GM23338 (cell line): ENCODE results near the gene GUCA1A. TPM values are rescaled to one million over a fixed set of nuclear protein-coding genes. Genes with fewer than 3 reads are reported as not detected.

Source experiments
- ATAC-seq: fragments of 200-7000 bp; cut with Tn5 transposase; 3 replicates; pipeline ENCODE4 v1.9.1; 2020
- DNase-seq: peaks from one replicate; pipeline ENCODE4 v3.0.0-alpha.2; 2015; ENCODE audit warnings: low spot score
- H2AFZ ChIP-seq: fragments of 200-600 bp; sonication (generic); 2 replicates; pipeline ENCODE4 v1.8.0; 2016; ENCODE audit warnings: antibody characterized with exemption, mild to moderate bottlenecking, moderate library complexity
- H3F3A ChIP-seq: fragments of 200-600 bp; sonication (generic); replicated peaks from 2 replicates; pipeline ENCODE4 v1.8.0; 2017; ENCODE audit warnings: antibody characterized with exemption, mixed run types, low read depth
- H3K27ac ChIP-seq: fragments of 200-600 bp; sonication (generic); 2 replicates; pipeline ENCODE4 v1.6.1; 2016; ENCODE audit warnings: low read depth
- H3K27me3 ChIP-seq: fragments of 200-600 bp; sonication (generic); 2 replicates; pipeline ENCODE4 v1.8.0; 2016; ENCODE audit warnings: mild to moderate bottlenecking, mixed run types, moderate library complexity; ENCODE audit not compliant: insufficient read depth
- H3K36me3 ChIP-seq: fragments of 200-600 bp; sonication (generic); 2 replicates; pipeline ENCODE4 v1.8.0; 2016; ENCODE audit warnings: mild to moderate bottlenecking; ENCODE audit not compliant: insufficient read depth
- H3K4me1 ChIP-seq: fragments of 200-600 bp; sonication (generic); 2 replicates; pipeline ENCODE4 v1.8.0; 2016; ENCODE audit warnings: mild to moderate bottlenecking, moderate library complexity; ENCODE audit not compliant: insufficient read depth
- H3K4me2 ChIP-seq: fragments of 200-600 bp; sonication (generic); 2 replicates; pipeline ENCODE4 v1.7.1; 2017; ENCODE audit warnings: mixed run types
- H3K4me3 ChIP-seq: fragments of 200-600 bp; sonication (generic); 2 replicates; pipeline ENCODE4 v1.6.1; 2016; ENCODE audit warnings: mixed run types
- H3K79me2 ChIP-seq: fragments of 200-600 bp; sonication (generic); replicated peaks from 2 replicates; pipeline ENCODE4 v1.8.0; 2017; ENCODE audit warnings: mild to moderate bottlenecking; ENCODE audit not compliant: insufficient read depth
- H3K9me2 ChIP-seq: fragments of 200-600 bp; sonication (generic); 2 replicates; pipeline ENCODE4 v1.8.0; 2017; ENCODE audit not compliant: insufficient read depth
- H4K20me1 ChIP-seq: fragments of 200-600 bp; sonication (generic); replicated peaks from 2 replicates; pipeline ENCODE4 v1.8.0; 2017; ENCODE audit warnings: mild to moderate bottlenecking; ENCODE audit not compliant: insufficient read depth
- H3K27ac Mint-ChIP-seq: 2 replicates; pipeline ENCODE4 v1.8.0; 2020; ENCODE audit warnings: inconsistent platforms, mild to moderate bottlenecking, moderate library complexity, mixed read lengths
- H3K27me3 Mint-ChIP-seq: 3 replicates; pipeline ENCODE4 v1.8.0; 2022; ENCODE audit warnings: low read depth, mild to moderate bottlenecking, moderate library complexity, mixed read lengths, inconsistent platforms; ENCODE audit not compliant: insufficient read depth, poor library complexity
- H3K36me3 Mint-ChIP-seq: 3 replicates; pipeline ENCODE4 v1.8.0; 2021; ENCODE audit warnings: low read depth, mild to moderate bottlenecking, inconsistent platforms, moderate library complexity, mixed read lengths
- H3K4me1 Mint-ChIP-seq: 3 replicates; pipeline ENCODE4 v1.8.0; 2020; ENCODE audit warnings: mild to moderate bottlenecking, inconsistent platforms, mixed read lengths
- H3K4me3 Mint-ChIP-seq: 3 replicates; pipeline ENCODE4 v1.8.0; 2021; ENCODE audit warnings: moderate library complexity, mild to moderate bottlenecking, inconsistent platforms, mixed read lengths
- H3K9me3 Mint-ChIP-seq: 3 replicates; pipeline ENCODE4 v1.8.0; 2020; ENCODE audit warnings: moderate library complexity, mild to moderate bottlenecking, inconsistent platforms, mixed read lengths
- CTCF ChIP-seq, 2 experiments: fragments of 200-600 bp in 1 of 2; sonication (generic) in 1 of 2; conservative IDR thresholded peaks; 2 replicates each; pipeline versions ENCODE4 v1.5.1 to v1.6.1; 2016 to 2017; ENCODE audit warnings: antibody characterized with exemption in 2 of 2, low read depth in 2 of 2, mild to moderate bottlenecking in 2 of 2, moderate library complexity in 1 of 2
- ETS1 ChIP-seq: IDR thresholded peaks from 2 replicates; pipeline ENCODE4 v1.6.1; 2016; ENCODE audit warnings: antibody characterized with exemption
- EZH2 ChIP-seq: fragments of 200-600 bp; sonication (generic); IDR thresholded peaks from one replicate; pipeline ENCODE4 v1.8.0; 2017; ENCODE audit warnings: antibody characterized with exemption, mild to moderate bottlenecking, low read depth; ENCODE audit not compliant: unreplicated experiment
- EZH2phosphoT487 ChIP-seq: fragments of 200-600 bp; sonication (generic); IDR thresholded peaks from one replicate; pipeline ENCODE4 v1.8.1; 2018; ENCODE audit warnings: antibody characterized with exemption; ENCODE audit not compliant: unreplicated experiment
- JUNB ChIP-seq: IDR thresholded peaks from one replicate; pipeline ENCODE4 v1.6.1; 2016; ENCODE audit warnings: antibody characterized with exemption; ENCODE audit not compliant: unreplicated experiment
- NANOG ChIP-seq: IDR thresholded peaks from 2 replicates; pipeline ENCODE4 v1.6.1; 2016; ENCODE audit warnings: antibody characterized with exemption, borderline replicate concordance
- POLR2AphosphoS5 ChIP-seq: IDR thresholded peaks from 2 replicates; pipeline ENCODE4 v1.6.1; 2016; ENCODE audit warnings: antibody characterized with exemption, low read depth
- STAT1 ChIP-seq: IDR thresholded peaks from one replicate; pipeline ENCODE4 v1.6.1; 2016; ENCODE audit warnings: antibody characterized with exemption; ENCODE audit not compliant: unreplicated experiment
- ZNF114 ChIP-seq: fragments of 250-450 bp; sonication (Bioruptor Pico); IDR thresholded peaks from 2 replicates; pipeline ENCODE4 v1.5.0; 2020; ENCODE audit warnings: mild to moderate bottlenecking, moderate library complexity
- ZNF331 ChIP-seq: fragments of 250-450 bp; sonication (Bioruptor Pico); IDR thresholded peaks from 2 replicates; pipeline ENCODE4 v1.5.0; 2020; ENCODE audit warnings: low read depth, mild to moderate bottlenecking, moderate library complexity
- ZNF462 ChIP-seq: fragments of 250-450 bp; sonication (Bioruptor Pico); IDR thresholded peaks from 2 replicates; pipeline ENCODE4 v1.5.0; 2020; ENCODE audit warnings: mild to moderate bottlenecking, moderate library complexity
- polyA plus RNA-seq: library from polyadenylated mRNA; unstranded; fragments of >200 nt; fragmentation: Nextera tagmentation; extraction: Ambion mirVana; gene quantifications from 2 replicates; pipeline ENCODE4 v1.2.1, GENCODE V29; 2016
- total RNA-seq: library from RNA; depleted of rRNA; stranded (reverse); fragments of >200 nt; shearing (Covaris generic); gene quantifications from 2 replicates; pipeline ENCODE4 v1.2.3, GENCODE V29; 2014
- TF ChIP-seq, protein P1 (sequence below): IDR thresholded peaks from one replicate; pipeline ENCODE4 v1.6.1; 2018; ENCODE audit warnings: antibody characterized with exemption; ENCODE audit not compliant: unreplicated experiment

Gene GUCA1A
- total and polyA plus RNA-seq, 2 experiments from 2014 or later, result 5.2 to 10.6 TPM

- peaks cover 14% of the 10 kb centered on the region for H3K4me1 ChIP-seq
- no peak for ATAC-seq
- H3K27ac ChIP-seq, result no peak overlapping the region
- H3K4me1 Mint-ChIP-seq, result peaks cover 41% of the 10 kb centered on the region
- H3K4me3 ChIP-seq, result no peak overlapping the region
- H3K9me3 Mint-ChIP-seq, result no peaks in the 10 kb centered on the region
- H3K27me3 Mint-ChIP-seq, result peaks cover 13% of the 10 kb centered on the region
- H3K27ac Mint-ChIP-seq, result no peak overlapping the region
- no peaks in the 10 kb centered on the region for H3K9me2 ChIP-seq
- no peak overlapping the region for H3K4me2 ChIP-seq
- H2AFZ ChIP-seq, result no peak overlapping the region
- no peaks in the 10 kb centered on the region for H3K36me3 ChIP-seq
- DNase-seq, result no peak
- no peaks in the 10 kb centered on the region for H3K36me3 Mint-ChIP-seq
- no peaks in the 10 kb centered on the region for H3K79me2 ChIP-seq
- no peaks in the 10 kb centered on the region for H4K20me1 ChIP-seq
- H3K4me3 Mint-ChIP-seq, result no peak overlapping the region
- no peak for TF ChIP-seq ZNF331 (CRISPR knock-in tag)
- TF ChIP-seq, protein P1, sequence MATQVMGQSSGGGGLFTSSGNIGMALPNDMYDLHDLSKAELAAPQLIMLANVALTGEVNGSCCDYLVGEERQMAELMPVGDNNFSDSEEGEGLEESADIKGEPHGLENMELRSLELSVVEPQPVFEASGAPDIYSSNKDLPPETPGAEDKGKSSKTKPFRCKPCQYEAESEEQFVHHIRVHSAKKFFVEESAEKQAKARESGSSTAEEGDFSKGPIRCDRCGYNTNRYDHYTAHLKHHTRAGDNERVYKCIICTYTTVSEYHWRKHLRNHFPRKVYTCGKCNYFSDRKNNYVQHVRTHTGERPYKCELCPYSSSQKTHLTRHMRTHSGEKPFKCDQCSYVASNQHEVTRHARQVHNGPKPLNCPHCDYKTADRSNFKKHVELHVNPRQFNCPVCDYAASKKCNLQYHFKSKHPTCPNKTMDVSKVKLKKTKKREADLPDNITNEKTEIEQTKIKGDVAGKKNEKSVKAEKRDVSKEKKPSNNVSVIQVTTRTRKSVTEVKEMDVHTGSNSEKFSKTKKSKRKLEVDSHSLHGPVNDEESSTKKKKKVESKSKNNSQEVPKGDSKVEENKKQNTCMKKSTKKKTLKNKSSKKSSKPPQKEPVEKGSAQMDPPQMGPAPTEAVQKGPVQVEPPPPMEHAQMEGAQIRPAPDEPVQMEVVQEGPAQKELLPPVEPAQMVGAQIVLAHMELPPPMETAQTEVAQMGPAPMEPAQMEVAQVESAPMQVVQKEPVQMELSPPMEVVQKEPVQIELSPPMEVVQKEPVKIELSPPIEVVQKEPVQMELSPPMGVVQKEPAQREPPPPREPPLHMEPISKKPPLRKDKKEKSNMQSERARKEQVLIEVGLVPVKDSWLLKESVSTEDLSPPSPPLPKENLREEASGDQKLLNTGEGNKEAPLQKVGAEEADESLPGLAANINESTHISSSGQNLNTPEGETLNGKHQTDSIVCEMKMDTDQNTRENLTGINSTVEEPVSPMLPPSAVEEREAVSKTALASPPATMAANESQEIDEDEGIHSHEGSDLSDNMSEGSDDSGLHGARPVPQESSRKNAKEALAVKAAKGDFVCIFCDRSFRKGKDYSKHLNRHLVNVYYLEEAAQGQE, result no peak
- no peak for TF ChIP-seq ETS1
- TF ChIP-seq EZH2, result no peak
- TF ChIP-seq STAT1, result no peak
- no peak for TF ChIP-seq POLR2AphosphoS5
- TF ChIP-seq ZNF462, result no peak
- TF ChIP-seq JUNB, result no peak
- no peak for TF ChIP-seq ZNF114 (CRISPR knock-in tag)
- TF ChIP-seq CTCF (conservative IDR thresholded peaks at IDR 0.05; ENCODE audit: low read depth in 2 of 2), result no peak
- TF ChIP-seq NANOG, result no peak
- no peak for TF ChIP-seq EZH2phosphoT487
- H3F3A ChIP-seq, result no peaks in the 10 kb centered on the region; the same call in 1 of the 2 replicates
- no peaks in the 10 kb centered on the region for H3K27me3 ChIP-seq
These were observed 13.6 kb upstream of the GUCA1A start for GRCh38 chr6:42159431-42160024.
